Colon (tissue), 2 donors: ENCODE measurements around the gene TSC22D1.
A peak's percentile ranks its signal among the peaks of the same experiment; 100 is the strongest.

Experiments used
- FAIRE-seq: peaks from 2 replicates; lab custom pipeline; 2012; peaks lifted over from hg19 to GRCh38; lab: Jason Lieb, UNC
- donor health status: control.
- donor health status: control.

Gene TSC22D1

GRCh38 chr13:44452418-44452817 lies 123.7 kb downstream of the TSC22D1 start:
- no peak for FAIRE-seq

DNA sequence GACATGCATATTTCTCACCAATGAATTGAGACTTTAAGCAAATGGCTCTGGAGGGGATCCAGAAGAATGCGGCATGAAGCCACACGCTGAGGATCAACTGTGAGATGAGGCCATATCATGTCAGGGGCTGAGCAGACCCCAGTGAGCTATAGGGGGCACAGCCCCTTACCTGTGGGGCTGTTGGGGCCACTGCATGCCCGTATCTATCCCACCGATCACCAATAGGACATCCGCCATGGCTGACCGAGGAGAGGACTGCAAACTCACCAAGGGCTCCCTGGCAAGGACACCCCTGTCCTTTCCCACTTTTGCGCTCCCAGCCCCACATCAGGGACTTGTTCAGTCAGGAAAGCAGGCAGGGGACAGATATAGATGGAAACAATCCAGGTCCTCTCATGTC lies 124.5 kb downstream of the TSC22D1 start:
- FAIRE-seq: no peak

GRCh38 chr13:44451126-44451525 lies 125.0 kb downstream of the TSC22D1 start:
- FAIRE-seq: no peak

DNA sequence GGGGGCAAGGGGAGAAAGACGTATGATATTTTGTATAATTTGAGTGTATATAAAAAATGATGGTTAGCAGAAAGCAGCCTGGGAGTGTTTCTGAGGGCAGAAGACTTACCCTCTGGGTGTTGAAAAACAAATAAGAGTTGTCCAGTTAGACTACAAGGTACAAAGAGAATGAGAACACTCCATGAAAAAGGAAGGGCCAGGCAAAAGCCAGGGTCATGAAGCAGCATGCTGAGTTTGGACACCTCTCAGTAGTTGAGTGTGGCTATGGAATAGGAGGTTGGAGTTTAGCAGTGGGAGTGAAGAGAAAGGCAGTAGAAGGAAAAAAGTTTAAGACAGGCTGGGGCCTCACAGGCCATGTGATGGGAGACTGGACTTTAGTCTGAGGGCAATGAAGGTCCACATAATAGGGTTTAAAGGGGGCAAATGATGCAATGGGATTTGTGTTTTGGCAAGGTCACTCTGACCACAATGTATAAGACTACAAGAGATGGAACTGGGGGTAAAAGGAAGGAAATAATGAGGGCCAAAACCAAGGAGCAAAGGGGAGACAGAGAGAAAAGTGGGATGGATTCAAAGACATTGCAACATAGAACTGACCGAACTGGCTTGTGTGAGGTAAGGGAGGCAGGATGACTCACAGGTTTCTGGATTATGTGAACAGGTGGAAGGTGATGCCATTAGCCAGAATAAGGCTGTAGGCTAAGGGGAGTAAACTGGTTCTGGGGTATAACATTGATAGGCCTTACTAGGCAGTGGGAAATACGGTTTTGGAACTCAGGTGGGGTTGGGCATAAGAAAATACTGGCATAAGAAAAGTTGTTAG lies 125.9 kb downstream of the TSC22D1 start:
- no peak for FAIRE-seq

- no peak for FAIRE-seq
Measured at GRCh38 chr13:44448875-44449274, 127.3 kb downstream of the TSC22D1 start.

- no peak for FAIRE-seq
Measured at GRCh38 chr13:44448373-44448772, 127.8 kb downstream of the TSC22D1 start.

- no peak for FAIRE-seq
Measured at GRCh38 chr13:44447783-44448321, 128.3 kb downstream of the TSC22D1 start.

DNA sequence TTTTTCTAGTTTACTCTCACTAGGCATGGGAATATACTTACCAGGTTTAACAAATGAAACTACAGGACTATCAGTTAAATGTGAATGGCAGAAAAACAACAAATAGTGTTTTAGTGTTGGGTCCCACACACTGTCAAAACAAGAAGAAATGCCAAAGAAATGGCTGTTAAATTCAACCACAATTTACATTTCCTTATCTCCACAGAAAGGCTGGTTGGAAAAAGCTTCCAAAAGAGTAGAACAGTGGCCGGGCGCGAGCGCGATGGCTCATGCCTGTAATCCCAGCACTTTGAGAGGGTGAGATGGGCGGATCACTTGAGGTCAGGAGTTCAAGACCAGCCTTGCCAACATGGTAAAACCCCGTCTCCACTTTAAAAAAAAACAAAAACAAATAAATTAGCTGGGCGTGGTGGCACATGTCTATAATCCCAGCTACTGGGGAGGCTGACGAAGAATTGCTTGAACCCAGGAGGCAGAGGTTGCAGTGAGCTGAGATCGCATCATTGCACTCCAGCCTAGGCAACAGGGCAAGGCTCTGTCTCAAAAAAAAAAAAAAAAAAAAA lies 136.0 kb downstream of the TSC22D1 start:
- no peak for FAIRE-seq

DNA sequence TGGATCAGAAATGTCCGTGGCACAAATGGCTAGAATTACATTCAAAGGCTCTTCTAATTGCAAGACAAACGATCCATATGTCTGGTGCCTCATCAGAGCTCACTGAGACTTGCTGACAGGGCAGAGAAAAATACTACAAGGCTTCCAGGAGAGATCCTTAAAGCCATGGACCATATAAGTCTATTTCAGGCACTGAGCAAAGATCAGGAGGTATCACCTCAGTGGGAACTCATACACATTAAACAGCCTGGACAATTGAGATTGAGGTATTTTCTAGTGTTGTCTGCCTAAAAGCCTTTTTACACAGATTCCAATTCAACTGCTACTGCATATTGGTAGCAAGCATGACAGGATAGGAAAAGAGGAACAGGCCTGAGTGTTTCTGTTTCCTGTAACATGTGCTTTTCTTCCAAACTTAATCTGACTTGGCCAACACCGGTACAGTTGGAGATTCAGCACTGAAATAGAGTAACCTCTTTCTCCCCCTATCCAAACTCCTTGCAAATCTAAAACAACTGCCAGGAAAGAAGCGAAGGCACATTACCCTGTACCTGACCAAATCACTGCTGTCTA lies 136.6 kb downstream of the TSC22D1 start:
- no peak for FAIRE-seq

DNA sequence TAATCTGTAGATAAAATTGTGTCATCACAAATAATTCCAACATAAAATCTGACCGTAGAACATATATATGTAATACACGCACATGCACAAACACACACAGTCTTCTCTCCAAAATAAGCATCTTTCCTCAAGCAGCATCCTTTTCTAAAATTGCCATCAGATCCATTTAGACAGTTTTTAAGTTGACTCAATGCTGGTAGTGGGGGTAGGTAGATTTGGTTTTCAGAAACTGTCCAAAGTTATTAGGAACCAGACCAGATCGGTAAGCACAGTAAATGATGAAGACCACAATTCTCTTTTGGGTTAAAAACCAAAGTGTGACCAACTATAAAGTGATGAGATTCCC lies 137.9 kb downstream of the TSC22D1 start:
- no peak for FAIRE-seq

DNA sequence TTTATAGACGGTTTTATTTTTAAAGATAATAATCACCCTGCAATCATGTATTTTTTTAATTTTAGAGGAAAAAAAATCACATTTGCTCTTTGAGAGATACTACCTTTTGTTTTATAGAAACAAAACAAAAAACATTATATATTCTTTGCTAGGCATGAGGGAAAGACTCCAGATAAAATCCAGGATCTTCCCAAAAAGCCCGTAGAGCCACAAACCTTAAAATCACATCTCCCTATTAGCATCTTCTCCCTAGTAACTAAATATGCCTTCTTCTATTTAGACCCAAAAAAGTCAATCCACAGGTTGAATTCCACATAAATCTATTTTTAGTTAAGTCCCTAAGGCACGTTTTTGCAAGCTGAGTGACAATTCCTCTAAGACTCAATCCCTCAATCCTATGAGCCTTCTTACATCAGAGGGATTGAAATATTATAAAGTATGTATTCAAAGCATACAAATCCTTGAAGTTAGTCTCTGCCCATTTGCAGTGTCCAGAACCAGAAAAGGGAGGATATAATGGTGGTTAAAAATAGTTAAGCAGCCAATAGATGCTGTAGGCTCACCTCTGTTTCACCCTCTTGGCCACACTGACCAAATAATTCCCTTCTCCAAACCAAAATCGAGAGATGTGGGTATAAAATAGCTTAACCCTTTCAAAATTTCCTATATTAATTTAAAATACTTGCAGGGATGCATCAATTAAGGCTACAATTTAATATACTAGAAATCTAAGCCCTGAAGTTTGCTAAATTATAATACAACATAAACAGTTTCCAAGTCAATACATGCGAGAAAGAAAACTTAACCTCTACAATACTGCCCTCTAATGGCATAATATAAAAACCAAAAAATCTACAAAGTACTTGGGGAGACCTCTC lies 138.5 kb downstream of the TSC22D1 start:
- peak; percentile 88 for FAIRE-seq

- FAIRE-seq: no peak
Measured at GRCh38 chr13:44436589-44437337, 139.4 kb downstream of the TSC22D1 start.

- FAIRE-seq: no peak
Measured at GRCh38 chr13:44435919-44436510, 140.1 kb downstream of the TSC22D1 start.

DNA sequence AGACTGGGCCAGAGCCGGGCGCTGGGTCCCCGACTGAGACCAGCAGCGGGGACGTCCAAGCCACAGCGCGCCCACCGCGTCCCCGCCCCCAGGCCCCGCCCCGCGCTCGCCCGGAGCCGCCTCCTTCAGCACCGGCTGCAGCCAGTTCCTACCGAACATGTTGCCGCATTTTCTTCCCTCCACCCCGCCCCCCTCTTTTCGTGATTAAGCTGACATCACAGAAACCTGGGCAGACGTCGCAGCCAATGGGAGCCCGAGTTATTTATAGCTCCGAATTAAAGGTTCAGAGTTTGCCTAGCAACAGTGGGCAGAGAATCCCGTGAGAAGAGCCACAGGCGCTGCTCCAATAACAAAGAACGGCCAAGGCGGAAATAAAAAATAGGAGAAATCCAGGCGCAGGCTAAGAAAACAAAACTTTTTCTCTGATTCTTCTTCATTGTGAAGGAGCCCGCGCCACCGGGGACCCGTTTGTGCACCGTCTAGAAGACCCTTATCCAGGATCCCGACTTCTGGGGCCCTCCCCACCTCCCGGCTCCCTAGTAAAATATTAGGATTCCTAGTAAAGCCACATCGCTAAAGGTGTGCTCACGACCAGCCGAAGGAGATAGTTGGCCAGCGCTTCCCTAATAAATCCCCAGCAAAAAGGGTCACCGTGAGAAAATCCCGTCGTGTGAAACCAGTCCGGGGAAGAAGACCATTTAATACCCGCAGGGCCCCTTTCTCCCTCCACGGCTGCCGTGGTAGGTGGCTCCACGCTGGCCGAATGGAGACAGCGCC lies 140.8 kb downstream of the TSC22D1 start:
- FAIRE-seq: peak; percentile 51

DNA sequence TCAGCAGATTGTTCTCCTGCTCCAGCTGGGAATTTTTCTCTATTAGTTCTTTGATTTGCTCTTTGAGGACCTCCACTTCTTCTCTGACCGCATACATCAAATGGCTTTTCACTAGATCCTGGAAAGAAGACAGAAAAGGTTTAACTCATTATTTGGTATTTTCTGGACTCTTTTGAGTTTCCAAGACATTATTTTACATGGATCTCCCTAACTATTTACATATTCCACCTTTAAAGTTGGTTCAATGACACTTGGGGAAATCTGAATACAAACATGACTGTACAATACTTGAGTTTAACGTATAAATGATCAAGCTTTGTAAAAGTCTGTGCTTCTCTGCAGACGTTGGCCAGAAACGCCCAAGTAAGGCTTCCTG lies 141.4 kb downstream of the TSC22D1 start:
- FAIRE-seq: no peak

GRCh38 chr13:44433863-44434765 lies 142.0 kb downstream of the TSC22D1 start:
- FAIRE-seq: no peak

- FAIRE-seq: no peak
Measured at GRCh38 chr13:44432650-44433049, 143.5 kb downstream of the TSC22D1 start.

DNA sequence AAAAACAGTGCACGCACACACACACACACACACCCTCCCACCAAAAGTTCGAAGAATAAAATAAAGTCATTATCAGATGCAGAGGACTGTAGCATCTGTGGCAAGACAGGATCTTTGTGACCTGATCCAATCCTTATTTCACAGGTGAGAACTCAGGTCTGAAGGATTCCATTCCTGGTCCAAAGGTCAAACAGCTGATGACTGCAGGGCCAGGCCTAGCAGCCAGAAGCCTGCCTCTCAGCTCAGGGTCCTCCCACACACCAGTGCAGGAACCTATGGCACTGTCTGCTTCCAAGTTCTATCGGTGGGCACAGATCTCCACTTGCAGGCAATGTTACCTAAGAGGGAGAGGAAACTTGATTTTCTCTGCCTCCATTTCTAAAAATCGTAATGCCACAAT lies 145.0 kb downstream of the TSC22D1 start:
- no peak for FAIRE-seq

DNA sequence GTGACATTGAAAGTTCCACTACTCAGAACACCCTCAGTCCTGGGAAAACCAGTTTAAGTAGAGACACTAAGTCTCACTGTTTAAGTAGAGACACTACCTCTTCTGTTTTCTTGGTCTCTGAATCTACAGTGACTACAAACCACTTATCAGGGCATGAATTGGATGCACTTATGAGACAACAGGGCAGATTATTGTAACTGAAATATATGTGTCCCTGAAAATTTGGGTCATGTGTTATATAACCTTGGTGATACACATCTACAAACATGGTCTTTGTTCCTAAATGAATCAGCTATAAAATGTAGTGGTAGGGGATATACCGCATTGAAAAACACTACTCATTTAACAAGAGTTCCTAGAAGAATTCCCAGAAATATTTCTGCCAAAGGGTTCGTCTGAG lies 146.8 kb downstream of the TSC22D1 start:
- no peak for FAIRE-seq
